HL-60 (cell line): ENCODE measurements around the gene KIAA1217.

Source experiments
- DNase-seq, 2 experiments: peaks; one replicate each; pipeline ENCODE4 v3.0.0-alpha.2; 2010 to 2020; ENCODE audit warnings: low read depth in 1 of 2, low spot score in 1 of 2
- H3K27ac ChIP-seq: fragments of 250-450 bp; sonication (Bioruptor Pico); replicated peaks from 2 replicates; pipeline ENCODE4 v1.5.1; 2020; ENCODE audit warnings: mild to moderate bottlenecking, moderate library complexity
- H3K27me3 ChIP-seq: fragments of 250-450 bp; sonication (Bioruptor Pico); 2 replicates; pipeline ENCODE4 v1.5.1; 2021; ENCODE audit warnings: mild to moderate bottlenecking, moderate library complexity; ENCODE audit not compliant: insufficient read depth, poor library complexity, severe bottlenecking
- H3K4me3 ChIP-seq: replicated peaks from 2 replicates; pipeline ENCODE4 v1.5.1; 2011; ENCODE audit warnings: mild to moderate bottlenecking, control low read depth, low read length; ENCODE audit not compliant: insufficient read depth
- GABPA ChIP-seq: IDR thresholded peaks from 2 replicates; pipeline ENCODE4 v1.6.1; 2012; ENCODE audit warnings: low read depth
- POLR2AphosphoS5 ChIP-seq: IDR thresholded peaks from 2 replicates; pipeline ENCODE4 v1.6.1; 2012; ENCODE audit warnings: low read depth
- REST ChIP-seq: IDR thresholded peaks from 2 replicates; pipeline ENCODE4 v1.6.1; 2012; ENCODE audit warnings: low read depth; ENCODE audit not compliant: insufficient replicate concordance
- SPI1 ChIP-seq: IDR thresholded peaks from 2 replicates; pipeline ENCODE4 v1.6.1; 2012; ENCODE audit warnings: low read depth, mild to moderate bottlenecking, borderline replicate concordance
- TF ChIP-seq, protein P1 (sequence below): IDR thresholded peaks from one replicate; pipeline ENCODE4 v1.5.1; 2011; ENCODE audit warnings: low read length, control low read depth, inconsistent platforms; ENCODE audit not compliant: insufficient read depth

KIAA1217 gene

DNA sequence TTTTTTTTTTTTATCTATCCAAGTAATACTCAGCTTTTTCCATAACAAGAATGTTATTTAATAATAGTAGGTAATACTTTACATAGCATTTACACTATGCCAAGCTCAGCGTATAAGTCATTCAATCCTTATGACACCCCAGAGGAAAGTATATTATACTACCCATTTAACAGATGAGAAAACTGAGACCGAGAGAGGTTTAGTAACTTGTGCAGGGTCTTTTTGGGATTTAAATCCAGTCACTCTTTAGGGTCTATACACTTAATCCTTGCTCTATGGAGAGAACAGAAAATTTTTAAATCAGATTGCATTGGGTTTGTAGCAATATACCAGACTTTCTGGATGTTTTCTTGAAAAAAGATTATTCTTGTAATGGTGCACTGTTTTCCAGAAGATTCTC is 322.5 kb downstream of the KIAA1217 start:
- Histone ChIP-seq H3K4me3 (no peak overlapping the region), H3K27ac (no peak overlapping the region), H3K27me3 (no peaks in the 10 kb centered on the region)
- no peak for TF ChIP-seq GABPA
- no peak for DNase-seq

GRCh38 chr10:24533981-24534380 is 325.0 kb downstream of the KIAA1217 start:
- H3K27me3 ChIP-seq: no peaks in the 10 kb centered on the region

DNA sequence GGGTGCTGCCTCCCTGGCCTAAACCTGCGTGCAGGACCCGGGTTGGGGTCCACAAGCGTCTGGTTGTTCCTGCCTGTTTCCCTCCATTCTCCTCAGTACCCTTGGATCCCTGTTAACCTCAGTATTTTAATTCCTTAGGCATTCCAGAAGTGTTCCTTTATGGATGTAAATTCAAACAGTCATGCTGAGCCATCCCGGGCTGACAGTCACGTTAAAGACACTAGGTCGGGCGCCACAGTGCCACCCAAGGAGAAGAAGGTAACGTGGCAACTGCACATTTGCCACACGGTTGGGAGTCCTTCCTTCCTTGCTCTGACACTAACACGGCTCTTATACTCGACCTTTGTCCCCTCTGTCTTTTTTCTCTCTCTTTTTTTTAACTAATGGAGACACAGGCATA is 327.7 kb downstream of the KIAA1217 start:
- H3K27ac ChIP-seq: no peak overlapping the region
- no peak overlapping the region for H3K4me3 ChIP-seq
- TF ChIP-seq, protein P1, sequence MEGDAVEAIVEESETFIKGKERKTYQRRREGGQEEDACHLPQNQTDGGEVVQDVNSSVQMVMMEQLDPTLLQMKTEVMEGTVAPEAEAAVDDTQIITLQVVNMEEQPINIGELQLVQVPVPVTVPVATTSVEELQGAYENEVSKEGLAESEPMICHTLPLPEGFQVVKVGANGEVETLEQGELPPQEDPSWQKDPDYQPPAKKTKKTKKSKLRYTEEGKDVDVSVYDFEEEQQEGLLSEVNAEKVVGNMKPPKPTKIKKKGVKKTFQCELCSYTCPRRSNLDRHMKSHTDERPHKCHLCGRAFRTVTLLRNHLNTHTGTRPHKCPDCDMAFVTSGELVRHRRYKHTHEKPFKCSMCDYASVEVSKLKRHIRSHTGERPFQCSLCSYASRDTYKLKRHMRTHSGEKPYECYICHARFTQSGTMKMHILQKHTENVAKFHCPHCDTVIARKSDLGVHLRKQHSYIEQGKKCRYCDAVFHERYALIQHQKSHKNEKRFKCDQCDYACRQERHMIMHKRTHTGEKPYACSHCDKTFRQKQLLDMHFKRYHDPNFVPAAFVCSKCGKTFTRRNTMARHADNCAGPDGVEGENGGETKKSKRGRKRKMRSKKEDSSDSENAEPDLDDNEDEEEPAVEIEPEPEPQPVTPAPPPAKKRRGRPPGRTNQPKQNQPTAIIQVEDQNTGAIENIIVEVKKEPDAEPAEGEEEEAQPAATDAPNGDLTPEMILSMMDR: no peak
- TF ChIP-seq POLR2AphosphoS5 (no peak), REST (no peak), GABPA (no peak), SPI1 (no peak)
- no peak for DNase-seq
- H3K27me3 ChIP-seq: no peaks in the 10 kb centered on the region

More at GRCh38 chr10:24533981-24534380, 325.0 kb downstream of the KIAA1217 start:
- no peak for DNase-seq
- TF ChIP-seq SPI1 (no peak), REST (no peak), GABPA (no peak), POLR2AphosphoS5 (no peak)
- TF ChIP-seq, protein P1: no peak
- no peak overlapping the region for H3K4me3 ChIP-seq
- no peak overlapping the region for H3K27ac ChIP-seq

DNA sequence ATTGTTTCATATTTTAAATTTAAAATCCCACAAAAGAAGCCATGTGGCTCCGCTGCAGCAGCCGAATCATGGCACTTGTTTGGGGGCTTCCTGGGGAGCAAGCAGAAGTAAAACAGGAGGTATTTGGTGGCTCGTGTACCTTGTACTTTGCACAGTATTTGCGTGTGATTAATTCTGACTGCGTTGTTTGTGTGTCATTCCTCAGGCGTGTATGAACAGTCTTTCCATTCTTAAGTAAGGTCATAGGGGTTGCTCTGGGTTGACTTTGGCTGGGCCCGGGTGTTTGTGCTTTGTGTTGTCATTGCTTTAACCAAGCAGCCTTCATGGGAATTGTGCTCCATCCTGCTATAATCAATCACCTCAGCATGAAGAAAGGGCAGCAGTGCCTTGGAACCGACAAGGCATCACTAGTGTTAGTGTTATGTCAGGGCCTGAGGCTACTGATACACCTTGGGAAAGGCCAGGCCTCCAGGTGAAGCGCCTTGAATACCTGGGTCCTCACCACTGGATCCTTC is 332.4 kb downstream of the KIAA1217 start:
- no peak for DNase-seq
- no peak overlapping the region for H3K27ac ChIP-seq
- no peak for TF ChIP-seq POLR2AphosphoS5
- TF ChIP-seq SPI1: no peak
- TF ChIP-seq GABPA: no peak
- TF ChIP-seq, protein P1: no peak
- TF ChIP-seq REST: no peak
- no peaks in the 10 kb centered on the region for H3K27me3 ChIP-seq
- H3K4me3 ChIP-seq: no peak overlapping the region
